CD4-positive, alpha-beta T cell treated with Interleukin-15 for 4 hours (primary cell): ENCODE measurements around the gene KCNH3.
"Not testable (repeated sequence)": the region's sequence is repeated elsewhere in the genome, so short reads cannot be mapped to it uniquely, and the experiment has no call there.

Source experiments
- DNase-seq: peaks from one replicate; pipeline ENCODE4 v3.0.0-alpha.2; 2020; ENCODE audit warnings: low spot score

The KCNH3 gene

GRCh38 chr12:49525942-49526341, 12.9 kb upstream of the KCNH3 start:
- no peak for DNase-seq

GRCh38 chr12:49527361-49528130, 11.3 kb upstream of the KCNH3 start:
- no peak for DNase-seq

- no peak for DNase-seq
These were observed 9.4 kb upstream of the KCNH3 start for GRCh38 chr12:49529414-49529813.

GRCh38 chr12:49531745-49532144, 7.1 kb upstream of the KCNH3 start:
- DNase-seq, result no peak

GRCh38 chr12:49533331-49533730, 5.5 kb upstream of the KCNH3 start:
- no peak for DNase-seq

GRCh38 chr12:49534122-49534521, 4.7 kb upstream of the KCNH3 start:
- not testable (repeated sequence) for DNase-seq

GRCh38 chr12:49534731-49535278, 4.0 kb upstream of the KCNH3 start:
- no peak for DNase-seq

- DNase-seq, result no peak
These were observed 2.8 kb upstream of the KCNH3 start for GRCh38 chr12:49535921-49536525.

- no peak for DNase-seq
These were observed 2.2 kb upstream of the KCNH3 start for GRCh38 chr12:49536526-49537071.

GRCh38 chr12:49537231-49537751, 1.5 kb upstream of the KCNH3 start:
- DNase-seq, result no peak

GRCh38 chr12:49537752-49538509, 899 bp upstream of the KCNH3 start:
- DNase-seq, result no peak

GRCh38 chr12:49539406-49540228, 787 bp downstream of the KCNH3 start:
- DNase-seq, result no peak

- no peak for DNase-seq
These were observed 1.7 kb downstream of the KCNH3 start for GRCh38 chr12:49540229-49541139.

GRCh38 chr12:49541140-49541861, 2.5 kb downstream of the KCNH3 start:
- DNase-seq, result no peak

GRCh38 chr12:49541911-49542505, 3.2 kb downstream of the KCNH3 start:
- no peak for DNase-seq

- no peak for DNase-seq
These were observed 3.8 kb downstream of the KCNH3 start for GRCh38 chr12:49542592-49543160.

- DNase-seq, result no peak
These were observed 4.5 kb downstream of the KCNH3 start for GRCh38 chr12:49543221-49543913.
